RWPE2 (cell line): Measurements from ENCODE around the gene ZNF230.

Experiments used
- ATAC-seq: fragments of 200-7000 bp; cut with Tn5 transposase; 3 replicates; pipeline ENCODE4 v1.9.1; 2021; ENCODE audit warnings: low read depth
- DNase-seq: peaks from one replicate; pipeline ENCODE4 v3.0.0-alpha.2; 2020; ENCODE audit warnings: low spot score
- H3K27ac ChIP-seq: fragments of 450-650 bp; 2 replicates; pipeline ENCODE4 v1.5.1; 2017; ENCODE audit warnings: mild to moderate bottlenecking; ENCODE audit not compliant: poor library complexity, severe bottlenecking
- H3K27me3 ChIP-seq: fragments of 250-450 bp; sonication (Bioruptor Pico); 2 replicates; pipeline ENCODE4 v1.5.1; 2021; ENCODE audit warnings: mild to moderate bottlenecking, moderate library complexity; ENCODE audit not compliant: insufficient read depth, poor library complexity, severe bottlenecking
- H3K36me3 ChIP-seq: fragments of 250-450 bp; sonication (Bioruptor Pico); 2 replicates; pipeline ENCODE4 v1.5.1; 2020; ENCODE audit warnings: low read depth, mild to moderate bottlenecking, moderate library complexity
- H3K4me1 ChIP-seq: fragments of 250-450 bp; sonication (Bioruptor Pico); 2 replicates; pipeline ENCODE4 v1.5.1; 2021; ENCODE audit warnings: mild to moderate bottlenecking, moderate library complexity; ENCODE audit not compliant: insufficient read depth, poor library complexity, severe bottlenecking
- H3K4me3 ChIP-seq: fragments of 250-450 bp; sonication (Bioruptor Pico); 2 replicates; pipeline ENCODE4 v1.5.1; 2021; ENCODE audit warnings: mild to moderate bottlenecking, moderate library complexity; ENCODE audit not compliant: severe bottlenecking
- H3K9me3 ChIP-seq: fragments of 250-450 bp; sonication (Bioruptor Pico); 2 replicates; pipeline ENCODE4 v1.5.1; 2021; ENCODE audit warnings: mild to moderate bottlenecking, moderate library complexity; ENCODE audit not compliant: severe bottlenecking
- TF ChIP-seq, protein P1 (sequence below): fragments of 450-650 bp; IDR thresholded peaks from one replicate; pipeline ENCODE4 v1.5.1; 2017; ENCODE audit warnings: mild to moderate bottlenecking, moderate library complexity; ENCODE audit not compliant: poor library complexity, severe bottlenecking

The ZNF230 gene

DNA sequence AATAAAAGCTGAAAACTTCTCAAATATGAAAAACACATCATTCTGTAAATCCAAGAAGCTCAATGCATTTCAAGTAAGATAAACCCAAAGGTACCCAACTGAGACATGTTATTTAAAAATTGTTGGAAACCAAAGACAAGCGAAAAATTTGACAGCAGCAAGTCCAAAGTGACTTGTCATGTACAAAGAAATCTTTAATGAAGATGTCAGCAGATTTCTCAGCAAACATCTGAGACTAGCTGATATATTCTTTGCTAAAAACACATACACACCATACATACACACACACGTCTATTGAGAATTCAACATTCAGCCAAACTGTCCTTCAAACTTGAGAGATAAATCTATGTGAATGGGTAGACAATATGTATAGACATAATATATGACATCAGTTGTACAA lies 16.7 kb downstream of the ZNF230 start:
- no peaks in the 10 kb centered on the region for H3K4me1 ChIP-seq
- no peak for DNase-seq
- H3K9me3 ChIP-seq, result no peaks in the 10 kb centered on the region
- no peaks in the 10 kb centered on the region for H3K27me3 ChIP-seq
- no peak overlapping the region for H3K4me3 ChIP-seq
- no peak overlapping the region for H3K27ac ChIP-seq
- no peaks in the 10 kb centered on the region for H3K36me3 ChIP-seq
- TF ChIP-seq, protein P1, sequence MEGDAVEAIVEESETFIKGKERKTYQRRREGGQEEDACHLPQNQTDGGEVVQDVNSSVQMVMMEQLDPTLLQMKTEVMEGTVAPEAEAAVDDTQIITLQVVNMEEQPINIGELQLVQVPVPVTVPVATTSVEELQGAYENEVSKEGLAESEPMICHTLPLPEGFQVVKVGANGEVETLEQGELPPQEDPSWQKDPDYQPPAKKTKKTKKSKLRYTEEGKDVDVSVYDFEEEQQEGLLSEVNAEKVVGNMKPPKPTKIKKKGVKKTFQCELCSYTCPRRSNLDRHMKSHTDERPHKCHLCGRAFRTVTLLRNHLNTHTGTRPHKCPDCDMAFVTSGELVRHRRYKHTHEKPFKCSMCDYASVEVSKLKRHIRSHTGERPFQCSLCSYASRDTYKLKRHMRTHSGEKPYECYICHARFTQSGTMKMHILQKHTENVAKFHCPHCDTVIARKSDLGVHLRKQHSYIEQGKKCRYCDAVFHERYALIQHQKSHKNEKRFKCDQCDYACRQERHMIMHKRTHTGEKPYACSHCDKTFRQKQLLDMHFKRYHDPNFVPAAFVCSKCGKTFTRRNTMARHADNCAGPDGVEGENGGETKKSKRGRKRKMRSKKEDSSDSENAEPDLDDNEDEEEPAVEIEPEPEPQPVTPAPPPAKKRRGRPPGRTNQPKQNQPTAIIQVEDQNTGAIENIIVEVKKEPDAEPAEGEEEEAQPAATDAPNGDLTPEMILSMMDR, result no peak
- no peak for ATAC-seq

DNA sequence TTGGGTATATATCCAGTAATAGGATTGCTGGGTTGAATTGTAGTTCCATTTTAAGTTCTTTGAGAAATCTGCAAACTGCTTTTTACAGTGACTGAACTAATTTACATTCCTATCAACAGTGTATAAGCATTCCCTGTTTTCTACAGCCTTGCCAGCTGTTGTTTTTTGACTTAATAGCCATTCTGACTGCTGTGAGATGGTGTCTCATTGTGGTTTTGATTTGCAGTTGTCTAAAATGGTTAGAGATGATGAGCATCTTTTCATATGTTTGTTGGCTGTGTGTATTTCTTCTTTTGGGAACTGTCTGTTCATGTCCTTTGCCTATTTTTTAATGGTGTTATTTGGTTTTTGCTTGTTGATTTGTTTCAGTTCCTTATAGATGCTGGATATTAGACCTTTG lies 18.5 kb downstream of the ZNF230 start:
- Histone ChIP-seq H3K27me3 (no peaks in the 10 kb centered on the region), H3K36me3 (no peaks in the 10 kb centered on the region), H3K4me1 (no peaks in the 10 kb centered on the region), H3K4me3 (no peak overlapping the region), H3K27ac (no peak overlapping the region), H3K9me3 (no peaks in the 10 kb centered on the region)
- DNase-seq (no peak), ATAC-seq (no peak)
- TF ChIP-seq, protein P1, result no peak

DNA sequence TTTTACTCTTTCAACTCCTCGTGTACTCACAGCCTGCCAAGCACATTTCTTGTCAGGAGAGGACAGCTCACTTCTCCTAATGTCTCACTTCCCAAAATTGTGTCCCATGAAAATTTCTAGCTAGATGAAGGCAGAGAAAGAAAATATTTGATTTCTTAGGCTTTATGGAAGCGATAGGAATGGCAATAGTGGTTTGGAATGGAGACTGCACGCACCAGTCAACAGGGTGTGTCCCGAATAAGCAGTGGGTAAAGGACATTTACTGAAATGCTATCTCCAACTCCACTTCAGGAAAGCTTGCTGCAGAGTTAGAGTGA lies 22.1 kb downstream of the ZNF230 start:
- Histone ChIP-seq H3K9me3 (no peaks in the 10 kb centered on the region), H3K27ac (no peak overlapping the region), H3K4me3 (peak overlapping the region; percentile 70), H3K36me3 (peaks cover 18% of the 10 kb centered on the region), H3K4me1 (no peaks in the 10 kb centered on the region), H3K27me3 (no peaks in the 10 kb centered on the region)
- TF ChIP-seq, protein P1, result no peak
- DNase-seq, result no peak
- no peak for ATAC-seq

DNA sequence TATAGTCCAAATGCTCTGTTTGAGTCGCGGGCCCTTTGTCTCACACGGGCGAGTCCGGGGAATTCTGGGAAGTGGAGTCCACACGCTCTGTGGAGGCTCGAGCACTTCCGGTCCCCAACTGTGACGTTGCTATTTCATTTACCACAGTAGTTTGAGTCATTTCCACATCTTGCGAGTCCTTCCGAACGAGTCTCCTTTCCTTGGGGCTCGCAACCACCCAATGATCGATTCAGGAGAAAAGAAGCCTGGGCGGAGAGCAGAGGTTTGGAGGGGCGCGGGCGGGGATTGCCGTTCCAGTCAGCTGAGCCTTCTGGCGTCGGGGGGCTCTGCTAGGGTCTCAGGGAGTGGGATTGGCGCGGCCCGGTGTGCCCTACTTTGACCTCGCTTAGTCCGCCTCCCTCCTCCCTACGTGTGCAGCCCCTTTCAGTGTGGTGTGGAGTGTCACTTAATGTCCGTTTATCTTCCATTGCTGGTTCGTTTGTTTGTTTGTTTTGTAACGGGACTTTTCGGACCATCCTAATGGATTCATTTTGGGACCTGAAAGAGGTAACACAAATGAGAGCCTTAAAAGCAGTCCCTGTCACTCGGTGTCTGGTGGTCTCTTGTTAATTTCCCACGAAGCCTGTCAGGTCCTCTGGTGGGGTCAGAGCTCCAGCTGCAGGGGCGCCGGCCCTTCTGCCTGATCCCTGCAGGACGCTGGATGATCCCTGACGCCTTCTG lies 22.6 kb downstream of the ZNF230 start, which contains the start of gene ZNF222:
TSS of gene ZNF222 (plus strand) at position 163 of the 720 bp plus-strand sequence. CDS start at position 221, 58 bp downstream.
- TF ChIP-seq, protein P1, result no peak
- H3K4me1 ChIP-seq, result no peaks in the 10 kb centered on the region
- H3K9me3 ChIP-seq, result no peaks in the 10 kb centered on the region
- peak; percentile 94 for ATAC-seq
- no peaks in the 10 kb centered on the region for H3K27me3 ChIP-seq
- H3K36me3 ChIP-seq, result peaks cover 24% of the 10 kb centered on the region
- peak within 1 kb of the TSS; percentile 70 for H3K4me3 ChIP-seq
- no peak within 1 kb of the TSS for H3K27ac ChIP-seq
- DNase-seq, result peak; percentile 80

DNA sequence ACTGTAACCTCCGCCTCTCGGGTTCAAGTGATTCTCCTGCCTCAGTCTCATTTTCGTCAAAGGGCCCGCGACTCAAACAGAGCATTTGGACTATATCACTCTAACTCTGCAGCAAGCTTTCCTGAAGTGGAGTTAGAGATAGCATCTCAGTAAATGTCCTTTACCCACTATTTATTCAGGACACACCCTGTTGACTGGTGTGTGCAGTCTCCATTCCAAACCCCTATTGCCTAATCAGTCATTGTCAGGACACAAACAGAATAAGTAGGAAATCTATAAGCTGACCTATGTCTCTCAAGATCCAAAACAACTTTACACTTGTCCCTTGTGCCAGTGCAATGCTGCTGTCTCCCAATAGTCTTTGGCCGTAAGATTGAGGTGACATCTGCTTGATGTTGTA lies 23.9 kb downstream of the ZNF230 start:
- H3K36me3 ChIP-seq, result peaks cover 35% of the 10 kb centered on the region

More for the DNA sequence above, 23.9 kb downstream of the ZNF230 start:
- ATAC-seq, result no peak
- Histone ChIP-seq H3K9me3 (peaks cover 5% of the 10 kb centered on the region), H3K4me1 (no peaks in the 10 kb centered on the region), H3K27ac (no peak overlapping the region), H3K27me3 (no peaks in the 10 kb centered on the region), H3K4me3 (no peak overlapping the region)
- TF ChIP-seq, protein P1, result no peak
- no peak for DNase-seq
